Tibial nerve (tissue), 4 donors: ENCODE results near the gene PDCD1. TPM values are rescaled to one million over a fixed set of nuclear protein-coding genes. Genes with fewer than 3 reads are reported as not detected.

Source experiments
- DNase-seq, 2 donors: peaks; one replicate each; pipeline ENCODE4 v3.0.0-alpha.2; 2019; ENCODE audit warnings: low spot score in 2 of 2
- H3K27ac ChIP-seq, 4 donors: fragments of 200-600 bp; sonication (generic) in 3 of 4; one replicate each; pipeline ENCODE4 v1.5.1; 2017 to 2019; ENCODE audit warnings: mild to moderate bottlenecking in 1 of 4
- H3K27me3 ChIP-seq, 2 donors: fragments of 200-600 bp; sonication (generic) in 1 of 2; one replicate each; pipeline versions ENCODE4 v1.5.1 to v1.6.0; 2017 to 2019
- H3K36me3 ChIP-seq, 3 donors: fragments of 200-600 bp; sonication (generic); one replicate each; pipeline ENCODE4 v1.5.1; 2018 to 2019
- H3K4me1 ChIP-seq, 4 donors: fragments of 200-600 bp; sonication (generic) in 3 of 4; one replicate each; pipeline ENCODE4 v1.5.1; 2017 to 2019
- H3K4me3 ChIP-seq, 4 donors: fragments of 200-600 bp; sonication (generic) in 3 of 4; one replicate each; pipeline ENCODE4 v1.5.1; 2017 to 2019; ENCODE audit warnings: mild to moderate bottlenecking in 1 of 4, moderate library complexity in 1 of 4
- H3K9me3 ChIP-seq, 4 donors: fragments of 200-600 bp; sonication (generic) in 3 of 4; one replicate each; pipeline ENCODE4 v1.5.1; 2017 to 2019
- CTCF ChIP-seq, 5 experiments: fragments of 200-600 bp in 3 of 5; fragments of 450-650 bp in 2 of 5; sonication (generic) in 3 of 5; IDR thresholded peaks; one replicate each; pipeline ENCODE4 v1.5.1; 2016 to 2019; ENCODE audit warnings: antibody characterized with exemption in 5 of 5, mild to moderate bottlenecking in 3 of 5, moderate library complexity in 2 of 5
- EP300 ChIP-seq, 2 donors: sonication (generic); formaldehyde crosslinking; IDR thresholded peaks; one replicate each; pipeline ENCODE4 v1.6.1; 2017; ENCODE audit warnings: antibody characterized with exemption in 2 of 2, mild to moderate bottlenecking in 1 of 2
- POLR2A ChIP-seq, 2 donors: fragments of 450-650 bp; IDR thresholded peaks; one replicate each; pipeline ENCODE4 v1.6.1; 2017; ENCODE audit warnings: antibody characterized with exemption in 2 of 2, mild to moderate bottlenecking in 2 of 2, moderate library complexity in 2 of 2
- WGBS, 2 donors: methylation state at CpG; one replicate each; pipeline ENCODE4 v1.1.5; 2018; 5-methylcytosine and 5-hydroxymethylcytosine counted together
- total RNA-seq, 4 donors: library from RNA; depleted of rRNA; stranded (reverse); fragments of >200 nt; gene quantifications; one replicate each; pipeline ENCODE4 v1.1.0, GENCODE V29; 2016

Gene PDCD1
- total RNA-seq, 4 donors from 2014 or later = 0.22 to 0.60 (median 0.42) TPM; not detected in 1

DNA sequence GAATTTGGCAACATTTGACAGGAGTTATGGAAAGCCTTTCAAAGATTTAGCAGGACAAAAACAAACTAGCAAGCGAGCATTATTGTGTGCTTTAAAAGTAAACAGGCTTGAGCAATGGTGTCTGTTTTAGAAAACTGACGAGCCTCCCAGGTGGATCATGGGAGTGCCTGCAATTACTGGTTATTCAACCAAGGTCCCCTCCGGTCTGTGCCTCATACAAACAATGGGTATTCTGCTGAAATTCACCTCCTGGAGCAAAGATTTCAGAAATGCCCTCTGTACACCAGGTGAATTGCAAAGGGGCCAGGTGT, 33.2 kb upstream of the PDCD1 start:
- 73 to 84% methylated on average over 3 of the region's 3 CpGs for WGBS, 2 donors
- no peak for DNase-seq
- Histone ChIP-seq H3K27ac (no peak overlapping the region), H3K4me3 (no peak overlapping the region), H3K36me3 (peaks cover 0 to 5% (median 0%) of the 10 kb centered on the region in 3 donors), H3K4me1 (no peaks in the 10 kb centered on the region), H3K9me3 (no peaks in the 10 kb centered on the region), H3K27me3 (no peaks in the 10 kb centered on the region)
- TF ChIP-seq CTCF (IDR thresholded peaks at IDR 0.05) (no peak), EP300 (IDR thresholded peaks at IDR 0.05) (no peak), POLR2A (IDR thresholded peaks at IDR 0.05) (no peak)

- Histone ChIP-seq H3K9me3 (no peaks in the 10 kb centered on the region), H3K4me3 (no peak overlapping the region), H3K36me3 (peaks cover 0 to 9% (median 0%) of the 10 kb centered on the region in 3 donors), H3K27me3 (no peaks in the 10 kb centered on the region), H3K4me1 (no peaks in the 10 kb centered on the region), H3K27ac (no peak overlapping the region)
- DNase-seq = no peak
- WGBS, 2 donors = 89 to 90% methylated on average over 27 of the region's 27 CpGs
- TF ChIP-seq CTCF (IDR thresholded peaks at IDR 0.05) (no peak), EP300 (IDR thresholded peaks at IDR 0.05) (no peak), POLR2A (IDR thresholded peaks at IDR 0.05) (no peak)
These were observed 32.8 kb upstream of the PDCD1 start for GRCh38 chr2:241891315-241891987.

DNA sequence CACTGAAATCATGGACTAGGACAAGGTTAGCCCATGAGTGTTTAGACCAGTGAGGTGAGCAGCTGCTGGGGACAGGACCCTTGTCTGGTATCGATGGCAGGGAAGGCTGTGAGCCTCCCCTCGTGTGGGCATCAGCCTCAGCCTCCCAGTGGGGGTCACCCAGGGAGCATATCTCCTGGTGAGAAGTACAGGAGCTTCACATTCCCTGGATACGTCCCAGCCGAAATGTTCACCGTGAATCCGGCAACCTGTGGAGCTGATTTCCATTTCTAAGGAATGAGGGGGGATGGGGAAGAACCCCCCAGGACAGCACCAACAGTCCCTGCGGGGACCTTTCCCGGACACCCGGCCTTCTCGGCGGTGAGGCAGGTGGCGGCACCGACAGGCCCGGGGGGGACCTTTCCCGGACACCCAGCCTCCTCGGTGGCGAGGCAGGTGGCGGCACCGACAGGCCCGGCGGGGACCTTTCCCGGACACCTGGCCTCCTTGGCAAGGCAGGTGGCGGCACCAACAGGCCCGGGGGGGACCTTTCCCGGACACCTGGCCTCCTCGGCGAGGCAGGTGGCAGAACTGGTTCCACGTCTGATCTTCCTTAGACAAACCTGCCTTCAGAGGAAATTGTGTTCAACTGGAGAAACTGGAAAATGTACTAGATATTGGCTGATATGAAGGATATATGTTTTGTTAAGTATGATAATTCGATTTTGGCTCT, 32.0 kb upstream of the PDCD1 start:
- DNase-seq = no peak
- no peak overlapping the region for H3K27ac ChIP-seq
- no peaks in the 10 kb centered on the region for H3K9me3 ChIP-seq
- TF ChIP-seq POLR2A (IDR thresholded peaks at IDR 0.05) = no peak
- TF ChIP-seq EP300 (IDR thresholded peaks at IDR 0.05) = no peak
- TF ChIP-seq CTCF (IDR thresholded peaks at IDR 0.05) = no peak
- H3K27me3 ChIP-seq = no peaks in the 10 kb centered on the region
- 91% methylated on average over 29 of the region's 29 CpGs for WGBS, 2 donors
- no peak overlapping the region for H3K4me3 ChIP-seq
- H3K4me1 ChIP-seq = no peaks in the 10 kb centered on the region
- H3K36me3 ChIP-seq = peaks cover 0 to 9% (median 0%) of the 10 kb centered on the region in 3 donors

DNA sequence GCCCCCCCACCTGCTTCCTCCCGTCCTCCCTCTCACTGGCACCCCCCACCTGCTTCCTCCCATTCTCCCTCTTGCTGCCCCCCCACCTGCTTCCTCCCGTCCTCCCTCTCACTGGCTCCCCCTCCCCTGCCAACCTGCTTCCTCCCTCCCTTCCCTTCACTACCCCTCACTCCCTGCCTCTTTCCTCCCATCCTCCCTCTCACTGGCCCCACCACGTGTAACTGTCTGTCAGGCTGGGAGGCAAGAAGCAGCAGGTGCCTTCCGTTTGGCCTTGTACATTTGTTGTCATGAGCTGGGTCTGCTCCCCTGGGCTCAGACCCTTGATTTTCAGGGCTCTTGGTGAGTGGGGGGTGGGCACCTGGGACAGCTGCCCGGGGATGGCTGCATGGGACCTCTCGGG, 29.9 kb upstream of the PDCD1 start:
- Histone ChIP-seq H3K4me1 (no peaks in the 10 kb centered on the region), H3K9me3 (no peaks in the 10 kb centered on the region), H3K4me3 (no peak overlapping the region), H3K36me3 (peaks cover 0 to 15% (median 0%) of the 10 kb centered on the region in 3 donors), H3K27me3 (no peaks in the 10 kb centered on the region), H3K27ac (no peak overlapping the region)
- TF ChIP-seq CTCF (IDR thresholded peaks at IDR 0.05) (no peak), EP300 (IDR thresholded peaks at IDR 0.05) (no peak), POLR2A (IDR thresholded peaks at IDR 0.05) (no peak)
- no peak for DNase-seq
- 71 to 73% methylated on average over 4 to 5 of the region's 6 CpGs for WGBS, 2 donors

DNA sequence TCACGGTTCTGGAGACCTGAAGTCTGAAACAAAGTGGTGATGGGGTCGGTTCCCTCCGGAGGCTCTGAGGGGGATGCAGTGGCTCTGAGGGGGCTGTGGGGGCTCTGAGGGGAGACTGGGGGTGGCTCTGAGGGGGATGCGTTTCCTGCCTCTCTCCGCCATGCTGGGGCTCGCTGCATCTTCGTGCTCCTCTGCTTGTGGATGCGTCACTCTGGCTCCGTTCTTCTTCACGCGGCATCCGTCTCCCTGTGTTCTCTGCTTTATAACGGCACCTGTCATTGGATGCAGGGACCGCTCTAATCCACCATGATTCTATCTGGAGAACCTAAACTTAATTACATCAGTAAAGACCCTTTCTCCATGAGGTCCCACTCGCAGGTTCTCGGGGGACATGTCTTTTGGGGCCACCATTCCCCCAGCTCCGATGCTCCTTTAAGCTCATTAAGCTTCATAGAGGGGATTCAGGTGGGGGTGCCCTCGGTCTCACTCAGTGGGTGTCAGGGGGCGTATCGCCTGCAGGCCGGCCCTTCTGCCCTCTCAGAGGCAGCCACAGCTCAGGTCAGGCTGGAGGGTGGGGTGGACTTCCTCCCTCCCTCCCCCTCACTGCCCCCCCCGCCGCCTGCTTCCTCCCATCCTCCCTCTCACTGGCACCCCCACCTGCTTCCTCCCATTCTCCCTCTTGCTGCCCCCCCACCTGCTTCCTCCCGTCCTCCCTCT, 29.3 kb upstream of the PDCD1 start:
- peaks cover 0 to 4% (median 0%) of the 10 kb centered on the region in 4 donors for H3K4me1 ChIP-seq
- no peak overlapping the region for H3K4me3 ChIP-seq
- 88 to 90% methylated on average over 23 of the region's 24 CpGs for WGBS, 2 donors
- peaks cover 0 to 15% (median 0%) of the 10 kb centered on the region in 3 donors for H3K36me3 ChIP-seq
- H3K27me3 ChIP-seq = no peaks in the 10 kb centered on the region
- TF ChIP-seq EP300 (IDR thresholded peaks at IDR 0.05) (no peak), POLR2A (IDR thresholded peaks at IDR 0.05) (no peak), CTCF (IDR thresholded peaks at IDR 0.05) (no peak)
- H3K9me3 ChIP-seq = no peaks in the 10 kb centered on the region
- H3K27ac ChIP-seq = no peak overlapping the region
- no peak for DNase-seq
